Left colon (tissue), 2 donors: Measurements from ENCODE around the gene FAM78A. TPM values are rescaled to one million over a fixed set of nuclear protein-coding genes. Genes with fewer than 3 reads are reported as not detected.
"Not testable (repeated sequence)": the region's sequence is repeated elsewhere in the genome, so short reads cannot be mapped to it uniquely, and the experiment has no call there.

Source experiments
- ATAC-seq: fragments of 200-7000 bp; cut with Tn5 transposase; one replicate; pipeline ENCODE4 v1.9.1; 2020; ENCODE audit warnings: mild to moderate bottlenecking, moderate library complexity
- DNase-seq, 2 donors: peaks; one replicate each; pipeline ENCODE4 v3.0.0-alpha.2; 2020
- intact Hi-C, 2 donors: fragments of 100-400 bp; cut with DNase I in 1 of 2; cut with micrococcal nuclease in 1 of 2; formaldehyde crosslinking; loops; one replicate each; pipeline versions ENCODE4 v1.11.2 to v1.14.0; 2022; cut with DNase I, micrococcal nuclease
- total RNA-seq, 2 donors: library from RNA; stranded (reverse); fragmentation: NEBNext Ultra II Directional; extraction: Animal tissue kit (Norgen Biotek cat#: 25700); gene quantifications; one replicate each; pipeline ENCODE4 v1.2.1, GENCODE V29; 2021
- donor health status: DM: no; HTN: no; CAD: no.
- donor health status: DM: yes; HTN: yes; CAD: no.

FAM78A gene
- total RNA-seq, 2 donors from 2014 or later = 0.85 to 2.7 TPM

- ATAC-seq (no peak), DNase-seq (no peak)
- intact Hi-C loops = no loop called here
These were observed 48.3 kb downstream of the FAM78A start for GRCh38 chr9:131227959-131228460.

GRCh38 chr9:131227112-131227958 lies 49.0 kb downstream of the FAM78A start:
- DNase-seq (peak in 1 of 2 donors; percentile 31), ATAC-seq (no peak)
- intact Hi-C loops = no loop called here

- intact Hi-C loops = no loop called here
- DNase-seq (no peak), ATAC-seq (no peak)
These were observed 50.1 kb downstream of the FAM78A start for GRCh38 chr9:131226226-131226625.

- intact Hi-C loops = no loop called here
- ATAC-seq (no peak), DNase-seq (no peak)
These were observed 53.9 kb downstream of the FAM78A start for GRCh38 chr9:131222460-131222859.

- no peak for DNase-seq
- ATAC-seq = no peak
- intact Hi-C loops = no loop called here
These were observed 55.8 kb downstream of the FAM78A start for GRCh38 chr9:131220485-131220884.

GRCh38 chr9:131218370-131218769 lies 57.9 kb downstream of the FAM78A start:
- no peak for DNase-seq
- ATAC-seq = no peak
- intact Hi-C loops = no loop called here

- no peak for DNase-seq
- intact Hi-C loops = no loop called here
- no peak for ATAC-seq
These were observed 58.8 kb downstream of the FAM78A start for GRCh38 chr9:131217331-131218031.

GRCh38 chr9:131216806-131217205 lies 59.5 kb downstream of the FAM78A start:
- intact Hi-C loops = no loop called here
- ATAC-seq (no peak), DNase-seq (no peak)

- DNase-seq (no peak), ATAC-seq (no peak)
- intact Hi-C loops = no loop called here
These were observed 61.4 kb downstream of the FAM78A start for GRCh38 chr9:131214876-131215275.

- intact Hi-C loops = no loop called here
- ATAC-seq = no peak
- no peak for DNase-seq
These were observed 61.9 kb downstream of the FAM78A start for GRCh38 chr9:131214286-131214856.

GRCh38 chr9:131211920-131212319 lies 64.4 kb downstream of the FAM78A start:
- DNase-seq, intact Hi-C loops, ATAC-seq: not testable (repeated sequence)

Other genes with a start within 250 kb of the FAM78A start
- gene AIF1L, start 180.0 kb downstream of the FAM78A start, total RNA-seq = 1 to 10 TPM; 2.7 to 3.7 TPM
- 10 to 100 TPM; 44.1 to 55.1 TPM for gene NUP214, start 150.9 kb downstream of the FAM78A start, total RNA-seq
- 1 to 10 TPM in 1 of 2 donors, under 1 TPM in 1; 0.43 to 1.1 TPM for gene PLPP7, start 13.2 kb upstream of the FAM78A start, total RNA-seq
- gene PRRC2B, start 117.6 kb upstream of the FAM78A start, total RNA-seq = 100 to 1,000 TPM; 110 to 114 TPM
- 10 to 100 TPM; 30.9 to 31.0 TPM for gene POMT1, start 226.4 kb upstream of the FAM78A start, total RNA-seq